ENCODE measurements around the gene CENPP. TPM values are rescaled to one million over a fixed set of nuclear protein-coding genes. Genes with fewer than 3 reads are reported as not detected.
A peak's percentile ranks its signal among the peaks of the same experiment; 100 is the strongest.

Gene CENPP
- total RNA-seq, 1 experiment from 2014 or later: 4.2 TPM

DNA sequence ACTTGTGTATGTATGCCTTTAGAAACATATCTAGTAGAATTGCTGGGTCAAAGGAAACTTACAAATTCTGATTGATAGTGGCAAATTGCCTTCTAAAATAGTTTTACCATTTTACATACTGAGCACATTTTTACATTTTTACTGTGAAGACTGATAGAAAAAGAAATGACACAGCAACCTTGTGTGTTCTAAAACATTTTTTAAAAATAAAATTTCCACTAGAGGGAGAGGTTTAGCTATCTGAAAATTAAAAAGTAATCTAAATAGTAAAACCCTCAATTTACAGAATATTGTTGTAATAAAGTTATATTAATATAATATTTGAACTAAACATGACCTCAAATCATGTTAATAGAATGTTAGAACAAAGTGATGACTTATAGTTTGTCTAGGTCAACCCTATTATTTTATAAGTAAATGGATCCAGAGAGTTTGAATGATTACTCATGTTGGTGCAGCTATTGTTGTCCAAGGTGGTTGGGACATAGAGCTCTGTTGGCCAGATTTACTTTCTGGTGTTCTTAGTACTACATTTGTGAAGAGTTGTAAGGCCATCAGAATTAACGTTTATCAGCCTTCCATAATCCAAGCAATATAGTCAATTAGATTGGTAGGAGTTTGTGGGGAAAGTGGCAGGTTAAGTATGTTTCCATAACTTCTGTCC is 17.2 kb downstream of the CENPP start:
- DNase-seq (ENCODE audit: unreplicated experiment): no peak
- POLR2A ChIA-PET: interaction anchor here (0.9 to 2.9 kb wide), 8 partner anchors 11 to 328 kb away, joined by 3 to 11 read pairs (median 4); partner anchors contain the start of gene CENPP
- no peak overlapping the region for H3K4me3 Mint-ChIP-seq (ENCODE audit: unreplicated experiment)
- H3K36me3 Mint-ChIP-seq (ENCODE audit: insufficient read depth, unreplicated experiment): peaks cover 14% of the 10 kb centered on the region
- BruUV-seq (replicated peaks): no TSS peak
- CTCF ChIA-PET: interaction anchor here (0.6 to 3.4 kb wide), 23 partner anchors 9 to 447 kb away, joined by 3 to 24 read pairs (median 3); no protein-coding TSS in a partner anchor
- no peaks in the 10 kb centered on the region for H3K9me3 Mint-ChIP-seq (ENCODE audit: unreplicated experiment)
- peak overlapping the region; percentile 48 for H3K27ac Mint-ChIP-seq (ENCODE audit: low read depth, unreplicated experiment)
- no peaks in the 10 kb centered on the region for H3K4me1 Mint-ChIP-seq (ENCODE audit: insufficient read depth, unreplicated experiment)
- TF ChIP-seq, protein P1, sequence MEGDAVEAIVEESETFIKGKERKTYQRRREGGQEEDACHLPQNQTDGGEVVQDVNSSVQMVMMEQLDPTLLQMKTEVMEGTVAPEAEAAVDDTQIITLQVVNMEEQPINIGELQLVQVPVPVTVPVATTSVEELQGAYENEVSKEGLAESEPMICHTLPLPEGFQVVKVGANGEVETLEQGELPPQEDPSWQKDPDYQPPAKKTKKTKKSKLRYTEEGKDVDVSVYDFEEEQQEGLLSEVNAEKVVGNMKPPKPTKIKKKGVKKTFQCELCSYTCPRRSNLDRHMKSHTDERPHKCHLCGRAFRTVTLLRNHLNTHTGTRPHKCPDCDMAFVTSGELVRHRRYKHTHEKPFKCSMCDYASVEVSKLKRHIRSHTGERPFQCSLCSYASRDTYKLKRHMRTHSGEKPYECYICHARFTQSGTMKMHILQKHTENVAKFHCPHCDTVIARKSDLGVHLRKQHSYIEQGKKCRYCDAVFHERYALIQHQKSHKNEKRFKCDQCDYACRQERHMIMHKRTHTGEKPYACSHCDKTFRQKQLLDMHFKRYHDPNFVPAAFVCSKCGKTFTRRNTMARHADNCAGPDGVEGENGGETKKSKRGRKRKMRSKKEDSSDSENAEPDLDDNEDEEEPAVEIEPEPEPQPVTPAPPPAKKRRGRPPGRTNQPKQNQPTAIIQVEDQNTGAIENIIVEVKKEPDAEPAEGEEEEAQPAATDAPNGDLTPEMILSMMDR (IDR thresholded peaks at IDR 0.05; ENCODE audit: unreplicated experiment): peak; percentile 32
- intact Hi-C loops (cut with micrococcal nuclease): loop anchor here (1.0 to 5.0 kb wide), 4 partner anchors 96 to 449 kb away; no protein-coding TSS in a partner anchor
- no peaks in the 10 kb centered on the region for H3K27me3 Mint-ChIP-seq (ENCODE audit: insufficient read depth, unreplicated experiment)

DNA sequence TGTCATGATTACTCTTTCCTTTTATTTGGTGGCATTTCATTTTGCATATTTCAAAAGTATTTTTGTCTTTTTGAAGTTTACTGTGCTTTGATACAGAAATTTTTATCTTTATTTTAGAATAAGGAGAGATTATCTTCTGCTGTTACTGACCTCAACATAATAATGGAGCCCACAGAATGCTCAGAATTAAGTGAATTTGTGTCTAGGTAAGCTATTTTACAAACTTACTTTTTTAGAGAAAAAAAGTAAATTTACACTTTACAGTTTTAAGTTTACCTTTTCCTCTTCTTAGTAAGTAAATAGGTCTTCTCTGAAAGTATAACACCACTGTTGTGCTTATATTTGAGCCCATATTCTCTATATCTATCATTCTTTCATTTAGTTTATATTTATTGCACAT is 19.8 kb downstream of the CENPP start:
- CTCF ChIA-PET: interaction anchor here (1.6 to 3.4 kb wide), 2 partner anchors 17 to 289 kb away, joined by 4 to 24 read pairs; no protein-coding TSS in a partner anchor
- Mint-ChIP-seq H3K27me3 (ENCODE audit: insufficient read depth, unreplicated experiment) (no peaks in the 10 kb centered on the region), H3K4me1 (ENCODE audit: insufficient read depth, unreplicated experiment) (no peaks in the 10 kb centered on the region)

DNA sequence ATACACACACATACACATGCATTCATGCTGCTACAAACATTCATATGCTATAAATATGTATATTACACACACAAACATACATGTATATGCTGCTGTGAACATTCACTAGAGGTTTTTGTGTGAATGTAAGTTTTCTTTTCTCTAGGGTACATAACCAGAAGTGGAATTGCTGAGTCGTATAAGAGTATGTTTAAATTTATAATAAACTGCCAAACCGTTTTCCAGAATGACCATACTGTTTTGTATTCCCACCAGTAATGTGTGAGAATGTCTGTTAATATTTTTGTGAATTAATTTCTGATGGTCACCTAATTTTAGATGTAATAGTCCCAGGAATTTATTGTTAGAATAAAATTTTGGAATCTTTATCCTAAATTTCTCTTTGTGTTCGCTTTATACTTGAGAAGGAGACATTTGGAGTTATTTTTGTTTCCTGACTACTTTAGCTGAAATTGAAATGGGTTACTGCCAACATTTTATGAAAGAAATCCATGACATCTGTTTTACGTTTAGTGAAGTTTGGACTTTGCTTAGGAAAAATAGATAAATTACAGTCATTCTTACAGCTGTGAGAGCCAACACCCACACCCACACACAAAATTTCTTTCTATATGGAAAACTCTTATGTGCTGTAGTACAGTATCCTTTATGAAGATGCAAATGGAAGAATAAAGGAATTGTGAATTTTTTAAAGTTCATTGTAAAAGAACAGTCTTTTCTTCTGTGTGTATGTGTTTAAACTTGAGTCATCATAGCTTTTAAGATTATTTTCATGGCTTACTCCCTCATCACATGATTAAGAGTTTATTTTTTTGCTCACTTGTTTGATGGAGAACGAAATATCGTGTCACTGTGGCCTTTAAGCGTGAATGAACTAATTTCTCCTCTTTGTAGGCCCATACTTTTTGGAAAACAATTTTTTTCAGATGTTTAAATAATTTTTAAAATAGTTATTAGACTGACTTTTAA is 24.3 kb downstream of the CENPP start:
- H3K4me1 Mint-ChIP-seq (ENCODE audit: insufficient read depth, unreplicated experiment): no peaks in the 10 kb centered on the region
- CTCF ChIA-PET: interaction anchor here (0.5 to 1.1 kb wide), 4 partner anchors 20 to 285 kb away, joined by 3 to 4 read pairs (median 3); no protein-coding TSS in a partner anchor
- TF ChIP-seq, protein P1 (IDR thresholded peaks at IDR 0.05; ENCODE audit: unreplicated experiment): no peak
- intact Hi-C loops (cut with micrococcal nuclease): no loop called here
- H3K27me3 Mint-ChIP-seq (ENCODE audit: insufficient read depth, unreplicated experiment): no peaks in the 10 kb centered on the region
- DNase-seq (ENCODE audit: unreplicated experiment): no peak
- no peak overlapping the region for H3K27ac Mint-ChIP-seq (ENCODE audit: low read depth, unreplicated experiment)
- POLR2A ChIA-PET: interaction anchor here (1.2 kb wide), 1 partner anchor 22 kb away, joined by 3 read pairs; no protein-coding TSS in a partner anchor
- peaks cover 12% of the 10 kb centered on the region for H3K9me3 Mint-ChIP-seq (ENCODE audit: unreplicated experiment)
- peaks cover 5% of the 10 kb centered on the region for H3K36me3 Mint-ChIP-seq (ENCODE audit: insufficient read depth, unreplicated experiment)
- H3K4me3 Mint-ChIP-seq (ENCODE audit: unreplicated experiment): no peak overlapping the region
- BruUV-seq (replicated peaks): no TSS peak

More for the DNA sequence above, 19.8 kb downstream of the CENPP start:
- Mint-ChIP-seq H3K9me3 (ENCODE audit: unreplicated experiment) (no peaks in the 10 kb centered on the region), H3K4me3 (ENCODE audit: unreplicated experiment) (no peak overlapping the region), H3K27ac (ENCODE audit: low read depth, unreplicated experiment) (no peak overlapping the region), H3K36me3 (ENCODE audit: insufficient read depth, unreplicated experiment) (peaks cover 5% of the 10 kb centered on the region)
- no peak for DNase-seq (ENCODE audit: unreplicated experiment)
- no TSS peak for BruUV-seq (replicated peaks)
- POLR2A ChIA-PET: no interaction called here
- intact Hi-C loops (cut with micrococcal nuclease): no loop called here
- TF ChIP-seq, protein P1 (IDR thresholded peaks at IDR 0.05; ENCODE audit: unreplicated experiment): no peak

DNA sequence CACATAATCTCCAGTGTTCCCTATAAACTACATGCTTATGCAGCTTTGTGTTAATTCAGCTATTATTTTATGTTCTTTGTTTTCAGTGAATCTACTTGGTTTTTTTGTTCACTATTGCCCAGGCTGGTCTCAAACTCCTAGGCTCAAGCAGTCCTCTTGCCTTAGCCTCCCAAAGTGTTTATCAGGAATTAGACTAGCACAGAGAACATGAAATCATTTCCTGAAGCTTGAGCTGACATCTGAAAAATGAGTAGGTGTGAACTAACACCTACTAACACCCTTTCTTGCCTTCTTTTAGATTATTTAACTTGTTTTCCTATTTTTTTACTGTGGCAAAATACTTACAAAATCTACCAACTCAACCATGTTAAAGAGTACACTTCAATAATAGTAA is 25.0 kb downstream of the CENPP start:
- peaks cover 15% of the 10 kb centered on the region for H3K9me3 Mint-ChIP-seq (ENCODE audit: unreplicated experiment)
- H3K4me1 Mint-ChIP-seq (ENCODE audit: insufficient read depth, unreplicated experiment): no peaks in the 10 kb centered on the region
- intact Hi-C loops (cut with micrococcal nuclease): no loop called here
- DNase-seq (ENCODE audit: unreplicated experiment): no peak
- H3K4me3 Mint-ChIP-seq (ENCODE audit: unreplicated experiment): no peak overlapping the region
- H3K27ac Mint-ChIP-seq (ENCODE audit: low read depth, unreplicated experiment): no peak overlapping the region
- ChIA-PET POLR2A (interaction anchor here (1.2 kb wide), 1 partner anchor 23 kb away, joined by 3 read pairs; no protein-coding TSS in a partner anchor), CTCF (interaction anchor here (0.5 to 1.1 kb wide), 4 partner anchors 20 to 285 kb away, joined by 3 to 4 read pairs (median 3); no protein-coding TSS in a partner anchor)
- H3K27me3 Mint-ChIP-seq (ENCODE audit: insufficient read depth, unreplicated experiment): no peaks in the 10 kb centered on the region
- no TSS peak for BruUV-seq (replicated peaks)
- H3K36me3 Mint-ChIP-seq (ENCODE audit: insufficient read depth, unreplicated experiment): peaks cover 5% of the 10 kb centered on the region
- TF ChIP-seq, protein P1 (IDR thresholded peaks at IDR 0.05; ENCODE audit: unreplicated experiment): no peak

Measured in MCF 10A (cell line).